Measurements from ENCODE around the gene OR1F1. TPM values are rescaled to one million over a fixed set of nuclear protein-coding genes. Genes with fewer than 3 reads are reported as not detected.

OR1F1 gene
- total and polyA plus RNA-seq, 2 of the 8 experiments (the other 6 are each of a cell fraction or from before 2014, with no cell fraction given): 0.52 to 1.2 TPM

DNA sequence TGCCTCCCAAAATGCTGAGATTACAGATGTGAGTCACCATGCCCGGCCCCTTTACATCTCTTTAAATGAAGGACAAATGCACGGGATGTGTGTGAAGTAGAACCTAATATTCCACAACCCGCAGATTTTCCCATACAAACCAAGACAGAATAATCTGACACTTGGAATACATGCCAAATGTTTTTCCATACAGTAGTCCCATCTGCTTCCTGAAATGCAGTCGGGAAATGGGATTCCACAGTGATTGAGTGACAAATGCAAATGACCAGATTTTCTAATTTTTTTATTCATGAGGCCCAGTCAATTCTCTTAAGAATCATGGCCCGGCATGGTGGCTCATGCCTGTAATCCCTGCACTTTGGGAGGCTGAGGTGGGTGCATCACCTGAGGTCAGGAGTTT lies 53.8 kb downstream of the OR1F1 start:
- H3K23ac ChIP-seq (ENCODE audit: insufficient read length): no peak overlapping the region
- no peak overlapping the region for H2BK120ac ChIP-seq (replicated peaks; ENCODE audit: low read depth, low read length)
- no peaks in the 10 kb centered on the region for H4K20me1 ChIP-seq (replicated peaks in 1 of 2; ENCODE audit: control insufficient read depth in 1 of 2, insufficient read depth in 2 of 2, low read length in 2 of 2)
- no peak overlapping the region for H3K27ac ChIP-seq (ENCODE audit: low read depth, low read length)
- H4K91ac ChIP-seq (replicated peaks; ENCODE audit: insufficient read length, low read length): no peak overlapping the region
- no peak overlapping the region for H3K56ac ChIP-seq (replicated peaks; ENCODE audit: insufficient read length, low read depth, low read length)
- no peak overlapping the region for H2BK5ac ChIP-seq (ENCODE audit: low read depth, low read length)
- ChIA-PET POLR2A (ENCODE audit: partially characterized antibody) (interaction anchor here (0.7 kb wide), 2 partner anchors 49 to 1001 kb away, joined by 4 to 5 read pairs; no protein-coding TSS in a partner anchor), CTCF (ENCODE audit: partially characterized antibody) (no interaction called here)
- no peak overlapping the region for H2BK20ac ChIP-seq (ENCODE audit: low read length)
- no peaks in the 10 kb centered on the region for H3K4me1 ChIP-seq (replicated peaks in 1 of 4; ENCODE audit: control insufficient read depth in 3 of 4, insufficient read depth in 4 of 4, low read length in 3 of 4)
- no peak overlapping the region for H2AFZ ChIP-seq (ENCODE audit: low read length)
- no peak overlapping the region for H3K14ac ChIP-seq (ENCODE audit: insufficient read length)
- FAIRE-seq: no peak
- no peaks in the 10 kb centered on the region for H3K36me3 ChIP-seq (ENCODE audit: control insufficient read depth in 2 of 4, insufficient read depth in 4 of 4, low read length in 3 of 4)
- no peak overlapping the region for H3K4me2 ChIP-seq (ENCODE audit: insufficient read depth in 1 of 2, low read depth in 2 of 2, low read length in 2 of 2)
- WGBS, 2 experiments (ENCODE audit: extremely low coverage in 1 of 2, insufficient coverage in 1 of 2, insufficient read length in 1 of 2, insufficient replicate concordance in 2 of 2, low coverage in 1 of 2, low lambda C conversion rate in 2 of 2, missing lambda C conversion rate in 1 of 2): 78% methylated on average over 5 of the region's 5 CpGs; no CpG with 5 or more reads in 1 of the 2 experiments
- H3K18ac ChIP-seq (ENCODE audit: extremely low read depth, low read length): no peak overlapping the region
- no peak overlapping the region for H2AK5ac ChIP-seq (ENCODE audit: low read depth, low read length)
- H3K27me3 ChIP-seq (replicated peaks in 1 of 4; ENCODE audit: control insufficient read depth in 3 of 4, extremely low read depth in 1 of 4, insufficient read depth in 3 of 4, low read length in 3 of 4): no peaks in the 10 kb centered on the region
- H4K5ac ChIP-seq (ENCODE audit: insufficient read length, low read depth, low read length): no peak overlapping the region
- peaks cover 25 to 30% of the 10 kb centered on the region in 2 experiments; a peak in 3 of 4 replicates for H3K9me3 ChIP-seq (ENCODE audit: insufficient read depth in 2 of 2, low read depth in 1 of 2, low read length in 1 of 2)
- no peaks in the 10 kb centered on the region for H3K79me1 ChIP-seq (ENCODE audit: low read depth, low read length)
- H3K9ac ChIP-seq (replicated peaks in 1 of 4; ENCODE audit: extremely low read depth in 1 of 4, low read depth in 3 of 4, low read length in 3 of 4): no peak overlapping the region
- no peak overlapping the region for H2BK15ac ChIP-seq (ENCODE audit: low read length)
- no peak for DNase-seq (ENCODE audit: low read depth in 1 of 2, low spot score in 2 of 2)
- H4K8ac ChIP-seq (ENCODE audit: extremely low read depth, insufficient read depth, low read length): no peak overlapping the region
- H3K23me2 ChIP-seq (ENCODE audit: low read depth, low read length): no peaks in the 10 kb centered on the region
- no peak overlapping the region for H3K4ac ChIP-seq (replicated peaks; ENCODE audit: insufficient read length, low read depth, low read length)
- no peaks in the 10 kb centered on the region for H3K79me2 ChIP-seq (ENCODE audit: control insufficient read depth in 1 of 2, insufficient read depth in 2 of 2, low read length in 2 of 2)
- H2BK12ac ChIP-seq (ENCODE audit: low read depth, low read length): no peak overlapping the region
- no peak overlapping the region for H3K4me3 ChIP-seq (ENCODE audit: extremely low read depth in 1 of 4, insufficient read depth in 2 of 4, low read depth in 3 of 4, low read length in 4 of 4)
- TF ChIP-seq SIN3A (conservative IDR thresholded peaks at IDR 0.05 in 1 of 2, IDR thresholded peaks at IDR 0.05 in 1 of 2; ENCODE audit: low read depth in 1 of 2, low read length in 2 of 2) (no peak), CHD1 (IDR thresholded peaks at IDR 0.05; ENCODE audit: low read depth, low read length) (no peak), CBX5 (IDR thresholded peaks at IDR 0.05; ENCODE audit: low read depth, low read length) (no peak), EP300 (IDR thresholded peaks at IDR 0.05; ENCODE audit: borderline replicate concordance in 1 of 2, low read depth in 2 of 2, low read length in 2 of 2) (no peak), RAD21 (IDR thresholded peaks at IDR 0.05 in 1 of 2, conservative IDR thresholded peaks at IDR 0.05 in 1 of 2; ENCODE audit: low read depth in 2 of 2, low read length in 2 of 2) (no peak), KDM5A (IDR thresholded peaks at IDR 0.05; ENCODE audit: low read length) (no peak), PHF8 (conservative IDR thresholded peaks at IDR 0.05; ENCODE audit: low read depth, low read length) (no peak), RFX5 (IDR thresholded peaks at IDR 0.05; ENCODE audit: borderline replicate concordance, low read depth, low read length) (no peak), SRF (IDR thresholded peaks at IDR 0.05; ENCODE audit: low read depth, low read length) (no peak), CTBP2 (IDR thresholded peaks at IDR 0.05; ENCODE audit: borderline replicate concordance, insufficient read depth, insufficient read length, low read length) (no peak)
- TF ChIP-seq, protein P1, sequence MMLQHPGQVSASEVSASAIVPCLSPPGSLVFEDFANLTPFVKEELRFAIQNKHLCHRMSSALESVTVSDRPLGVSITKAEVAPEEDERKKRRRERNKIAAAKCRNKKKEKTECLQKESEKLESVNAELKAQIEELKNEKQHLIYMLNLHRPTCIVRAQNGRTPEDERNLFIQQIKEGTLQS (IDR thresholded peaks at IDR 0.05; ENCODE audit: insufficient read depth, low read depth, low read length): no peak
